ENCODE results near the gene LEMD2. TPM values are rescaled to one million over a fixed set of nuclear protein-coding genes. Genes with fewer than 3 reads are reported as not detected.

LEMD2 gene
- total and polyA plus RNA-seq, 2 of the 4 experiments (the other 2 are of a cell fraction): 26.5 to 43.6 TPM

GRCh38 chr6:33776186-33776585 lies 12.7 kb downstream of the LEMD2 start:
- H3K9me1 ChIP-seq (ENCODE audit: insufficient read depth, low read length): peaks cover 2% of the 10 kb centered on the region; the same call in 1 of the 2 replicates
- H4K91ac ChIP-seq (ENCODE audit: insufficient read depth, low read depth, low read length): no peak overlapping the region
- H3K9me3 ChIP-seq (ENCODE audit: control insufficient read depth, insufficient read depth, low read length): no peaks in the 10 kb centered on the region
- POLR2A ChIA-PET (ENCODE audit: unreplicated experiment): no interaction called here
- no peak overlapping the region for H3K18ac ChIP-seq (ENCODE audit: low read depth, low read length)
- intact Hi-C loops (cut with micrococcal nuclease) (no loop called here), dilution Hi-C loops (cut with HindIII; ENCODE audit: low sequenced_read_pairs, unreplicated experiment) (no loop called here), in situ Hi-C loops (cut with MboI; ENCODE audit: low sequenced_read_pairs) (no loop called here)
- H3K4me2 ChIP-seq (ENCODE audit: low read depth, low read length): no peak overlapping the region
- 0 out of 2 replicates have a peak, but pooled peaks cover 4% of the 10 kb centered on the region for H4K20me1 ChIP-seq (ENCODE audit: insufficient read depth, low read length)
- no peak for ATAC-seq (ENCODE audit: low read depth)
- H2BK120ac ChIP-seq (ENCODE audit: low read depth, low read length): no peak overlapping the region
- peaks cover 22% of the 10 kb centered on the region for H3K4me1 ChIP-seq (ENCODE audit: control insufficient read depth, insufficient read depth, low read length)
- no peak overlapping the region for H2BK5ac ChIP-seq (ENCODE audit: low read depth, low read length, poor library complexity, severe bottlenecking)
- TF ChIP-seq MAFK (IDR thresholded peaks at IDR 0.05; ENCODE audit: low read depth, low read length): no peak
- no peak for TF ChIP-seq CEBPB (IDR thresholded peaks at IDR 0.05; ENCODE audit: low read depth, low read length)
- TF ChIP-seq RFX5 (IDR thresholded peaks at IDR 0.05; ENCODE audit: low read depth, low read length): no peak
- TF ChIP-seq, protein P1, sequence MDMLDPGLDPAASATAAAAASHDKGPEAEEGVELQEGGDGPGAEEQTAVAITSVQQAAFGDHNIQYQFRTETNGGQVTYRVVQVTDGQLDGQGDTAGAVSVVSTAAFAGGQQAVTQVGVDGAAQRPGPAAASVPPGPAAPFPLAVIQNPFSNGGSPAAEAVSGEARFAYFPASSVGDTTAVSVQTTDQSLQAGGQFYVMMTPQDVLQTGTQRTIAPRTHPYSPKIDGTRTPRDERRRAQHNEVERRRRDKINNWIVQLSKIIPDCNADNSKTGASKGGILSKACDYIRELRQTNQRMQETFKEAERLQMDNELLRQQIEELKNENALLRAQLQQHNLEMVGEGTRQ (IDR thresholded peaks at IDR 0.05; ENCODE audit: low read depth, low read length): no peak
- TF ChIP-seq RCOR1 (IDR thresholded peaks at IDR 0.05; ENCODE audit: insufficient replicate concordance, low read length): no peak
- no peak for TF ChIP-seq POLR2A (IDR thresholded peaks at IDR 0.05; ENCODE audit: low read depth, low read length)
- TF ChIP-seq SMC3 (IDR thresholded peaks at IDR 0.05; ENCODE audit: low read depth, low read length): no peak
- TF ChIP-seq ELK1 (IDR thresholded peaks at IDR 0.05; ENCODE audit: borderline replicate concordance, low read depth, low read length): no peak
- no peak for TF ChIP-seq NFE2L2 (IDR thresholded peaks at IDR 0.05; ENCODE audit: low read depth, low read length)
- no peak for TF ChIP-seq MXI1 (IDR thresholded peaks at IDR 0.05; ENCODE audit: borderline replicate concordance, low read depth, low read length)
- TF ChIP-seq FOS (IDR thresholded peaks at IDR 0.05; ENCODE audit: low read depth, low read length): no peak
- TF ChIP-seq, protein P2, sequence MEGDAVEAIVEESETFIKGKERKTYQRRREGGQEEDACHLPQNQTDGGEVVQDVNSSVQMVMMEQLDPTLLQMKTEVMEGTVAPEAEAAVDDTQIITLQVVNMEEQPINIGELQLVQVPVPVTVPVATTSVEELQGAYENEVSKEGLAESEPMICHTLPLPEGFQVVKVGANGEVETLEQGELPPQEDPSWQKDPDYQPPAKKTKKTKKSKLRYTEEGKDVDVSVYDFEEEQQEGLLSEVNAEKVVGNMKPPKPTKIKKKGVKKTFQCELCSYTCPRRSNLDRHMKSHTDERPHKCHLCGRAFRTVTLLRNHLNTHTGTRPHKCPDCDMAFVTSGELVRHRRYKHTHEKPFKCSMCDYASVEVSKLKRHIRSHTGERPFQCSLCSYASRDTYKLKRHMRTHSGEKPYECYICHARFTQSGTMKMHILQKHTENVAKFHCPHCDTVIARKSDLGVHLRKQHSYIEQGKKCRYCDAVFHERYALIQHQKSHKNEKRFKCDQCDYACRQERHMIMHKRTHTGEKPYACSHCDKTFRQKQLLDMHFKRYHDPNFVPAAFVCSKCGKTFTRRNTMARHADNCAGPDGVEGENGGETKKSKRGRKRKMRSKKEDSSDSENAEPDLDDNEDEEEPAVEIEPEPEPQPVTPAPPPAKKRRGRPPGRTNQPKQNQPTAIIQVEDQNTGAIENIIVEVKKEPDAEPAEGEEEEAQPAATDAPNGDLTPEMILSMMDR (conservative IDR thresholded peaks at IDR 0.05; ENCODE audit: low read depth, low read length): no peak
- TF ChIP-seq MAZ (IDR thresholded peaks at IDR 0.05; ENCODE audit: borderline replicate concordance, low read depth, low read length): no peak
- no peak for TF ChIP-seq BHLHE40 (IDR thresholded peaks at IDR 0.05; ENCODE audit: low read depth, low read length)
- no peak for TF ChIP-seq CHD1 (IDR thresholded peaks at IDR 0.05; ENCODE audit: low read depth, low read length)
- no peak for TF ChIP-seq RAD21 (IDR thresholded peaks at IDR 0.05; ENCODE audit: low read length)
- no peaks in the 10 kb centered on the region for H3K27me3 ChIP-seq (ENCODE audit: control insufficient read depth, insufficient read depth, low read length)
- no peak overlapping the region for H3K4me3 ChIP-seq (ENCODE audit: insufficient read depth, low read depth, low read length)
- no peak overlapping the region for H2BK20ac ChIP-seq (ENCODE audit: low read depth, low read length)
- H4K5ac ChIP-seq (ENCODE audit: low read depth, low read length): no peak overlapping the region
- CTCF ChIA-PET: no interaction called here
- H3K23ac ChIP-seq (ENCODE audit: low read depth, low read length): no peak overlapping the region
- H2AFZ ChIP-seq (replicated peaks; ENCODE audit: low read length, poor library complexity): no peak overlapping the region
- H3K79me1 ChIP-seq (ENCODE audit: low read depth in 1 of 2, low read length in 2 of 2): peaks cover 9 to 51% of the 10 kb centered on the region in 2 experiments
- H3K4ac ChIP-seq (ENCODE audit: low read depth, low read length): no peak overlapping the region
- H3K36me3 ChIP-seq (ENCODE audit: control insufficient read depth, insufficient read depth, low read length): peaks cover 78% of the 10 kb centered on the region
- no CpG with 5 or more reads among the region's 4 CpGs for WGBS, 2 experiments (ENCODE audit: extremely low coverage in 2 of 2, insufficient read length in 1 of 2)
- no peak overlapping the region for H3K14ac ChIP-seq (replicated peaks; ENCODE audit: low read depth, low read length)
- H2AK5ac ChIP-seq (ENCODE audit: low read depth, low read length): no peak overlapping the region
- no peak for DNase-seq
- H3K56ac ChIP-seq (ENCODE audit: extremely low read depth, insufficient read depth, low read length): no peak overlapping the region
- H2AK9ac ChIP-seq (replicated peaks; ENCODE audit: low read depth, low read length, poor library complexity): no peak overlapping the region
- no peak overlapping the region for H3K27ac ChIP-seq (ENCODE audit: insufficient read depth, low read length)
- BruUV-seq (replicated peaks): no TSS peak
- no peak overlapping the region for H2BK15ac ChIP-seq (ENCODE audit: low read depth, low read length)
- H4K8ac ChIP-seq (ENCODE audit: low read depth in 2 of 2, low read length in 2 of 2): no peak overlapping the region
- no peak overlapping the region for H3K9ac ChIP-seq (ENCODE audit: low read depth, low read length)
